ENCODE results near the gene NARS2. TPM values are rescaled to one million over a fixed set of nuclear protein-coding genes. Genes with fewer than 3 reads are reported as not detected.

Gene NARS2
- total and polyA plus RNA-seq, 9 donors, result 13.2 to 24.5 (median 17.1) TPM

DNA sequence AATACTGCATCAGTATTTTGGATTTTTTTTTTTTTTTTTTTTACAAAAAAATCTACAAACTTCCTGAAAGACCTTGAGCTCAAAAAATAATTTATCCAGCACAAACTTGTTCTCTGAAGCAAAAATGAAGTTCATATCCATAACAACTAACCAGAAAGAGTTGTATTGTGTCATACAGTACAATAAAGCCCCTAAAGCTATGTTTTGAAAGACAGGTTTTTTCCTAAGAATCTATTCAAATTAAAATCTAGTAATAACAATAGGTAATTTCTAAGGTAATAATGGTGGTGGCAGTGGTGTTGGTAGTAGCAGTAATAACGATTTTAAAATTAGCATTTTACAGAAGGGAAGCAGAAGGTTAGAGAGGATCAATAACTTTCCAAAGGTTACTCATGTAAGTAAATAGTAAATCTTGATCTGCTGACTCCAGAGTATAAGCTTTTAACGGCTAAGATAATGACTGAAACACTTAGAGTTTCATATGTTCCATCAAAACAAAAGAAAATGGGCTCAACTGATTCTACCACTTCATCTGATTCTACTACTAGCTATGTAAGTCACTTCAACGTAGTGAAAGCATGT is 103.7 kb downstream of the NARS2 start:
- no peak overlapping the region for H3K4me3 ChIP-seq
- DNase-seq, result no peak
- no peaks in the 10 kb centered on the region for H3K9me3 ChIP-seq
- TF ChIP-seq POLR2A (IDR thresholded peaks at IDR 0.05) (no peak), EP300 (IDR thresholded peaks at IDR 0.05) (no peak)
- TF ChIP-seq, protein P1, sequence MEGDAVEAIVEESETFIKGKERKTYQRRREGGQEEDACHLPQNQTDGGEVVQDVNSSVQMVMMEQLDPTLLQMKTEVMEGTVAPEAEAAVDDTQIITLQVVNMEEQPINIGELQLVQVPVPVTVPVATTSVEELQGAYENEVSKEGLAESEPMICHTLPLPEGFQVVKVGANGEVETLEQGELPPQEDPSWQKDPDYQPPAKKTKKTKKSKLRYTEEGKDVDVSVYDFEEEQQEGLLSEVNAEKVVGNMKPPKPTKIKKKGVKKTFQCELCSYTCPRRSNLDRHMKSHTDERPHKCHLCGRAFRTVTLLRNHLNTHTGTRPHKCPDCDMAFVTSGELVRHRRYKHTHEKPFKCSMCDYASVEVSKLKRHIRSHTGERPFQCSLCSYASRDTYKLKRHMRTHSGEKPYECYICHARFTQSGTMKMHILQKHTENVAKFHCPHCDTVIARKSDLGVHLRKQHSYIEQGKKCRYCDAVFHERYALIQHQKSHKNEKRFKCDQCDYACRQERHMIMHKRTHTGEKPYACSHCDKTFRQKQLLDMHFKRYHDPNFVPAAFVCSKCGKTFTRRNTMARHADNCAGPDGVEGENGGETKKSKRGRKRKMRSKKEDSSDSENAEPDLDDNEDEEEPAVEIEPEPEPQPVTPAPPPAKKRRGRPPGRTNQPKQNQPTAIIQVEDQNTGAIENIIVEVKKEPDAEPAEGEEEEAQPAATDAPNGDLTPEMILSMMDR (IDR thresholded peaks at IDR 0.05), result no peak
- no peaks in the 10 kb centered on the region for H3K27me3 ChIP-seq
- intact Hi-C loops (cut with DNase I), result no loop called here
- H3K36me3 ChIP-seq, result no peaks in the 10 kb centered on the region
- no peak overlapping the region for H3K27ac ChIP-seq
- 76 to 87% (median 84%) methylated on average over 3 of the region's 3 CpGs for WGBS, 3 donors
- no peaks in the 10 kb centered on the region for H3K4me1 ChIP-seq (ENCODE audit: insufficient read depth)

DNA sequence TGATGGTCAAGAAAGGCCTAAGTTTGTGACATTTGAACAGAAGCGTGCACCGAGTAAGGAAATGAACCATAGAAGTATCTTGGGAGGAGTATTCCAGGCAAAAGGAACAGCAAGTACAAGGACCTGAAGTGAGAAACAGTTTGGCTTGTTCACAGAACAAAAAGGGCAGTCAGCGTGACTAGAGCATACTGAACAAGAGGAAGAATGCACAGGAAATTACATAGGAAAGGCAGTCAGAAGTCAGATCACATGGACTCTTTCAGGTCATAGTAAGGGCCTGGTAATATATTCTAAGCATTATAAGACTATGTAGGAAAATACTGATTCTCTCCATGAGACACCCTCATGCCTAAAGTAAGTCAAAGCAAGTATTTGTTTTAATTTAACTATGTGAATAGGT is 104.8 kb downstream of the NARS2 start:
- intact Hi-C loops (cut with DNase I), result no loop called here
- Histone ChIP-seq H3K4me3 (no peak overlapping the region), H3K36me3 (no peaks in the 10 kb centered on the region), H3K27ac (no peak overlapping the region), H3K27me3 (no peaks in the 10 kb centered on the region), H3K4me1 (ENCODE audit: insufficient read depth) (no peaks in the 10 kb centered on the region), H3K9me3 (no peaks in the 10 kb centered on the region)
- TF ChIP-seq POLR2A (IDR thresholded peaks at IDR 0.05) (no peak), EP300 (IDR thresholded peaks at IDR 0.05) (no peak)
- TF ChIP-seq, protein P1 (IDR thresholded peaks at IDR 0.05), result no peak
- 88 to 93% (median 92%) methylated on average over 3 of the region's 3 CpGs for WGBS, 3 donors
- no peak for DNase-seq

DNA sequence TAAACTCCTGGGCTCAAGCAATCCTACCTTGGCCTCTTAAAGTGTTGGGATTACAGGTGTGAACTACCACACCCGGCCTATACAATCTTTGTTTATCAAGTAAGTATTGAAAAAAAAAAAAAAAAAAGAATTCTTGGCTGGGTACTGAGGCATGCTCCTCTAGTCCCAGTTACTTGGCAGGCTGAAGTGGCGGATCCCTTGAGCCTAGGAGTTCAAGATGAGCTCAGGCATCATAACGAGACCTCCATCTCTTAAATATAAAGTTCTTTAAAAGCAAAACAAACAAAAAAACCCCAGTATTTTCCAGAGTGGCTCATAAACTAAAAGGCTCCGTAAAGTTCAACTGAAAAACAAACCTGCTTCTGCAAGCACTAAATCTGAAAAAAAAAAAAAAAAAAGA is 106.7 kb downstream of the NARS2 start:
- Histone ChIP-seq H3K4me3 (no peak overlapping the region), H3K4me1 (ENCODE audit: insufficient read depth) (no peaks in the 10 kb centered on the region), H3K36me3 (no peaks in the 10 kb centered on the region), H3K27ac (no peak overlapping the region), H3K27me3 (no peaks in the 10 kb centered on the region), H3K9me3 (no peaks in the 10 kb centered on the region)
- intact Hi-C loops (cut with DNase I), result no loop called here
- TF ChIP-seq, protein P1 (IDR thresholded peaks at IDR 0.05), result no peak
- TF ChIP-seq POLR2A (IDR thresholded peaks at IDR 0.05), result no peak
- TF ChIP-seq EP300 (IDR thresholded peaks at IDR 0.05), result no peak
- DNase-seq, result no peak
- WGBS, 3 donors, result 76 to 87% (median 81%) methylated on average over 4 of the region's 4 CpGs

DNA sequence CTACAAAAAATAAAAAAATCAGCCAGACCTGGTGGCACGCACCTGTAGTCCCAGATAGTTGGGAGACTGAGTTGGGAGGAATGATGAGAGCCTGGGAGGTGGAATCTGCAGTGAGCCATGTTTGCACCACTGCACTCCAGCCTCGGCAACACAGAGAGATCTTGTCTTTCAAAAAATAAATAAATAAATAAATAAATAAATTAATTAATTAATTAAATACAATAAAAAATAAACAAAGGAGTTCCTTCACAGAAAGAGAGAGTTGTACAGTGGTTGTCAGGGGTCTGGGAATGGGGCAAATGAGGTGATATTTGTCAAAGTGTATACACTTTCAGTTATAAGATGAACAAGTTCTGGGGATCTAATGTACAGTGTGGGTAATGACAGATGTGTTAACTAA is 107.3 kb downstream of the NARS2 start:
- intact Hi-C loops (cut with DNase I), result no loop called here
- no peak for DNase-seq
- Histone ChIP-seq H3K27ac (no peak overlapping the region), H3K27me3 (no peaks in the 10 kb centered on the region), H3K9me3 (no peaks in the 10 kb centered on the region), H3K4me1 (ENCODE audit: insufficient read depth) (no peaks in the 10 kb centered on the region), H3K4me3 (no peak overlapping the region), H3K36me3 (no peaks in the 10 kb centered on the region)
- 95 to 96% (median 96%) methylated on average over 2 of the region's 2 CpGs for WGBS, 3 donors
- TF ChIP-seq, protein P1 (IDR thresholded peaks at IDR 0.05), result no peak
- TF ChIP-seq EP300 (IDR thresholded peaks at IDR 0.05) (no peak), POLR2A (IDR thresholded peaks at IDR 0.05) (no peak)

All from ovary (tissue), 9 donors.